Stimulated activated effector memory CD8-positive, alpha-beta T cell treated with anti-CD3 and anti-CD28 coated beads, Interleukin-12 subunit alpha, Interleukin-12 subunit beta, amount 100 ng/mL, for 72 hours (primary cell): ENCODE data around the gene TEX53.

Experiments used
- ATAC-seq: fragments of 150-1000 bp; cut with Tn5 transposase; 2 replicates; pipeline ENCODE4 v1.10.0; 2021
- DNase-seq, 2 donors: peaks; one replicate each; pipeline ENCODE4 v3.0.0; 2021 to 2022; ENCODE audit warnings: low spot score in 2 of 2
- H3K27ac Mint-ChIP-seq: one replicate; pipeline ENCODE4 v1.8.0; 2022; ENCODE audit warnings: mild to moderate bottlenecking, mixed read lengths
- H3K36me3 Mint-ChIP-seq: one replicate; pipeline ENCODE4 v1.8.0; 2022; ENCODE audit warnings: mild to moderate bottlenecking, mixed read lengths
- H3K4me1 Mint-ChIP-seq: one replicate; pipeline ENCODE4 v1.8.0; 2022; ENCODE audit warnings: mixed read lengths
- H3K4me3 Mint-ChIP-seq: one replicate; pipeline ENCODE4 v1.8.0; 2022; ENCODE audit warnings: mild to moderate bottlenecking, mixed read lengths
- H3K9me3 Mint-ChIP-seq: one replicate; pipeline ENCODE4 v1.8.0; 2022; ENCODE audit warnings: mixed read lengths

Gene TEX53

GRCh38 chr9:114629563-114630090 is 28.0 kb downstream of the TEX53 start:
- Mint-ChIP-seq H3K27ac (peak overlapping the region; percentile 7), H3K4me3 (no peak overlapping the region), H3K9me3 (no peaks in the 10 kb centered on the region), H3K4me1 (no peaks in the 10 kb centered on the region), H3K36me3 (peaks cover 59% of the 10 kb centered on the region)
- no peak for ATAC-seq
- DNase-seq = no peak

- H3K4me3 Mint-ChIP-seq = no peak overlapping the region
- DNase-seq = no peak
- H3K4me1 Mint-ChIP-seq = no peaks in the 10 kb centered on the region
- H3K9me3 Mint-ChIP-seq = no peaks in the 10 kb centered on the region
- peaks cover 48% of the 10 kb centered on the region for H3K36me3 Mint-ChIP-seq
- no peak for ATAC-seq
- H3K27ac Mint-ChIP-seq = no peak overlapping the region
These were observed 30.1 kb downstream of the TEX53 start for GRCh38 chr9:114627553-114627952.

- Mint-ChIP-seq H3K4me1 (no peaks in the 10 kb centered on the region), H3K27ac (no peak overlapping the region), H3K36me3 (peaks cover 45% of the 10 kb centered on the region), H3K4me3 (no peak overlapping the region), H3K9me3 (no peaks in the 10 kb centered on the region)
- DNase-seq (no peak), ATAC-seq (no peak)
These were observed 31.1 kb downstream of the TEX53 start for GRCh38 chr9:114626415-114627020.

- DNase-seq (no peak), ATAC-seq (no peak)
- no peak overlapping the region for H3K4me3 Mint-ChIP-seq
- H3K4me1 Mint-ChIP-seq = no peaks in the 10 kb centered on the region
- H3K27ac Mint-ChIP-seq = peak overlapping the region; percentile 2
- H3K36me3 Mint-ChIP-seq = peaks cover 49% of the 10 kb centered on the region
- H3K9me3 Mint-ChIP-seq = no peaks in the 10 kb centered on the region
These were observed 32.9 kb downstream of the TEX53 start for GRCh38 chr9:114624677-114625076.

- Mint-ChIP-seq H3K4me1 (no peaks in the 10 kb centered on the region), H3K36me3 (peaks cover 49% of the 10 kb centered on the region)
These were observed 35.5 kb downstream of the TEX53 start for GRCh38 chr9:114621975-114622609.

GRCh38 chr9:114621561-114621960 is 36.0 kb downstream of the TEX53 start:
- Mint-ChIP-seq H3K36me3 (peaks cover 44% of the 10 kb centered on the region), H3K4me3 (no peak overlapping the region), H3K4me1 (peaks cover 4% of the 10 kb centered on the region), H3K27ac (peak overlapping the region; percentile 29), H3K9me3 (no peaks in the 10 kb centered on the region)
- DNase-seq = no peak
- no peak for ATAC-seq

More at GRCh38 chr9:114621975-114622609, 35.5 kb downstream of the TEX53 start:
- Mint-ChIP-seq H3K4me3 (no peak overlapping the region), H3K9me3 (no peaks in the 10 kb centered on the region), H3K27ac (peak overlapping the region; percentile 29)
- ATAC-seq (no peak), DNase-seq (no peak)

- peaks cover 11% of the 10 kb centered on the region for H3K4me1 Mint-ChIP-seq
- no peak overlapping the region for H3K27ac Mint-ChIP-seq
- DNase-seq (no peak), ATAC-seq (no peak)
- H3K36me3 Mint-ChIP-seq = peaks cover 46% of the 10 kb centered on the region
- H3K9me3 Mint-ChIP-seq = no peaks in the 10 kb centered on the region
- H3K4me3 Mint-ChIP-seq = no peak overlapping the region
These were observed 38.3 kb downstream of the TEX53 start for GRCh38 chr9:114619191-114619761.

GRCh38 chr9:114616684-114617520 is 40.7 kb downstream of the TEX53 start:
- Mint-ChIP-seq H3K36me3 (peaks cover 47% of the 10 kb centered on the region), H3K27ac (peak overlapping the region; percentile 81), H3K4me1 (peaks cover 31% of the 10 kb centered on the region), H3K4me3 (no peak overlapping the region), H3K9me3 (no peaks in the 10 kb centered on the region)
- no peak for DNase-seq
- ATAC-seq = peak; percentile 36

GRCh38 chr9:114614373-114614772 is 43.2 kb downstream of the TEX53 start:
- Mint-ChIP-seq H3K27ac (no peak overlapping the region), H3K4me1 (peaks cover 38% of the 10 kb centered on the region), H3K9me3 (no peaks in the 10 kb centered on the region), H3K4me3 (no peak overlapping the region), H3K36me3 (peaks cover 26% of the 10 kb centered on the region)
- ATAC-seq (no peak), DNase-seq (no peak)

GRCh38 chr9:114613919-114614318 is 43.7 kb downstream of the TEX53 start:
- Mint-ChIP-seq H3K9me3 (no peaks in the 10 kb centered on the region), H3K4me1 (peaks cover 40% of the 10 kb centered on the region), H3K4me3 (no peak overlapping the region), H3K27ac (peak overlapping the region; percentile 87), H3K36me3 (peaks cover 25% of the 10 kb centered on the region)
- DNase-seq (no peak), ATAC-seq (no peak)

GRCh38 chr9:114613087-114613486 is 44.5 kb downstream of the TEX53 start:
- no peak for ATAC-seq
- peaks cover 40% of the 10 kb centered on the region for H3K4me1 Mint-ChIP-seq

GRCh38 chr9:114612272-114612923 is 45.2 kb downstream of the TEX53 start:
- peaks cover 17% of the 10 kb centered on the region for H3K36me3 Mint-ChIP-seq
- peak overlapping the region; percentile 87 for H3K27ac Mint-ChIP-seq
- H3K4me1 Mint-ChIP-seq = peaks cover 40% of the 10 kb centered on the region
- no peaks in the 10 kb centered on the region for H3K9me3 Mint-ChIP-seq
- H3K4me3 Mint-ChIP-seq = peak overlapping the region; percentile 78
- DNase-seq (no peak), ATAC-seq (peak; percentile 2)

More at GRCh38 chr9:114613087-114613486, 44.5 kb downstream of the TEX53 start:
- Mint-ChIP-seq H3K4me3 (peak overlapping the region; percentile 78), H3K9me3 (no peaks in the 10 kb centered on the region), H3K27ac (peak overlapping the region; percentile 87), H3K36me3 (peaks cover 17% of the 10 kb centered on the region)
- DNase-seq = no peak

- peak; percentile 82 for ATAC-seq
- peaks cover 38% of the 10 kb centered on the region for H3K4me1 Mint-ChIP-seq
- H3K9me3 Mint-ChIP-seq = no peaks in the 10 kb centered on the region
- H3K27ac Mint-ChIP-seq = peak overlapping the region; percentile 87
- peak; percentile 34 to 85 for DNase-seq
- H3K4me3 Mint-ChIP-seq = peak overlapping the region; percentile 78
- peaks cover 17% of the 10 kb centered on the region for H3K36me3 Mint-ChIP-seq
These were observed 45.9 kb downstream of the TEX53 start for GRCh38 chr9:114611516-114612271.

GRCh38 chr9:114608525-114608796 is 49.1 kb downstream of the TEX53 start:
- ATAC-seq = no peak
- Mint-ChIP-seq H3K27ac (no peak overlapping the region), H3K4me3 (no peak overlapping the region), H3K9me3 (no peaks in the 10 kb centered on the region), H3K36me3 (peaks cover 10% of the 10 kb centered on the region), H3K4me1 (peaks cover 24% of the 10 kb centered on the region)
- no peak for DNase-seq
